ENCODE data around the gene TLE2.
A peak's percentile ranks its signal among the peaks of the same experiment; 100 is the strongest.
"Not testable (repeated sequence)": the region's sequence is repeated elsewhere in the genome, so short reads cannot be mapped to it uniquely, and the experiment has no call there.

Gene TLE2

GRCh38 chr19:3056417-3057088, 27.5 kb upstream of the TLE2 start:
- DNase-seq (ENCODE audit: low read depth in 2 of 2), result no peak

GRCh38 chr19:3055741-3056416, 26.8 kb upstream of the TLE2 start:
- DNase-seq (ENCODE audit: low read depth in 2 of 2), result no peak

GRCh38 chr19:3054972-3055740, 26.1 kb upstream of the TLE2 start:
- DNase-seq (ENCODE audit: low read depth in 2 of 2), result no peak

- DNase-seq (ENCODE audit: low read depth in 2 of 2), result no peak
Observed at GRCh38 chr19:3054265-3054971, 25.3 kb upstream of the TLE2 start.

GRCh38 chr19:3053780-3054179, 24.7 kb upstream of the TLE2 start:
- DNase-seq (ENCODE audit: low read depth in 2 of 2), result no peak

- no peak for DNase-seq (ENCODE audit: low read depth in 2 of 2)
Observed at GRCh38 chr19:3053218-3053621, 24.1 kb upstream of the TLE2 start.

GRCh38 chr19:3050016-3050415, 20.9 kb upstream of the TLE2 start:
- not testable (repeated sequence) for DNase-seq (ENCODE audit: low read depth in 2 of 2)

- no peak for DNase-seq (ENCODE audit: low read depth in 2 of 2)
Observed at GRCh38 chr19:3049089-3049488, 20.0 kb upstream of the TLE2 start.

- DNase-seq (ENCODE audit: low read depth in 2 of 2), result no peak
Observed at GRCh38 chr19:3048190-3048533, 19.1 kb upstream of the TLE2 start.

- peak; percentile 54 to 56 for DNase-seq (ENCODE audit: low read depth in 2 of 2)
Observed at GRCh38 chr19:3047496-3048189, 18.6 kb upstream of the TLE2 start.

- no peak for DNase-seq (ENCODE audit: low read depth in 2 of 2)
Observed at GRCh38 chr19:3046698-3047495, 17.8 kb upstream of the TLE2 start.

- DNase-seq (ENCODE audit: low read depth in 2 of 2), result no peak
Observed at GRCh38 chr19:3045885-3046697, 17.0 kb upstream of the TLE2 start.

- no peak for DNase-seq (ENCODE audit: low read depth in 2 of 2)
Observed at GRCh38 chr19:3045191-3045590, 16.1 kb upstream of the TLE2 start.

GRCh38 chr19:3042621-3043267, 13.7 kb upstream of the TLE2 start:
- no peak for DNase-seq (ENCODE audit: low read depth in 2 of 2)

- DNase-seq (ENCODE audit: low read depth in 2 of 2), result no peak
Observed at GRCh38 chr19:3041761-3042620, 12.9 kb upstream of the TLE2 start.

GRCh38 chr19:3041327-3041726, 12.2 kb upstream of the TLE2 start:
- DNase-seq (ENCODE audit: low read depth in 2 of 2), result no peak

- DNase-seq (ENCODE audit: low read depth in 2 of 2), result no peak
Observed at GRCh38 chr19:3039641-3040077, 10.6 kb upstream of the TLE2 start.

- DNase-seq (ENCODE audit: low read depth in 2 of 2), result no peak
Observed at GRCh38 chr19:3039125-3039524, 10.0 kb upstream of the TLE2 start.

Measured in activated CD4-positive, alpha-beta T cell treated with anti-CD3 and anti-CD28 coated beads for 24 hours (primary cell).